Neural crest cell (in vitro differentiated cells): ENCODE results near the gene SERHL2. TPM values are rescaled to one million over a fixed set of nuclear protein-coding genes. Genes with fewer than 3 reads are reported as not detected.
A peak's percentile ranks its signal among the peaks of the same experiment; 100 is the strongest.
"Not testable (repeated sequence)": the region's sequence is repeated elsewhere in the genome, so short reads cannot be mapped to it uniquely, and the experiment has no call there.

Experiments used
- DNase-seq: peaks from one replicate; pipeline ENCODE4 v3.0.0; 2021; ENCODE audit warnings: low read depth, mixed read lengths, low spot score
- H3K27ac Mint-ChIP-seq: one replicate; pipeline ENCODE4 v1.8.0; 2021; ENCODE audit warnings: mild to moderate bottlenecking, mixed read lengths; ENCODE audit not compliant: unreplicated experiment
- H3K27me3 Mint-ChIP-seq: 2 replicates; pipeline ENCODE4 v1.8.0; 2021; ENCODE audit warnings: low read depth, mild to moderate bottlenecking, mixed read lengths
- H3K36me3 Mint-ChIP-seq: 2 replicates; pipeline ENCODE4 v1.8.0; 2021; ENCODE audit warnings: low read depth, mild to moderate bottlenecking, mixed read lengths
- H3K4me1 Mint-ChIP-seq: 2 replicates; pipeline ENCODE4 v1.8.0; 2021; ENCODE audit warnings: mixed read lengths
- H3K4me3 Mint-ChIP-seq: one replicate; pipeline ENCODE4 v1.8.0; 2021; ENCODE audit warnings: mild to moderate bottlenecking, mixed read lengths
- H3K9me3 Mint-ChIP-seq: 2 replicates; pipeline ENCODE4 v1.8.0; 2021; ENCODE audit warnings: mixed read lengths
- total RNA-seq: library from RNA; stranded (reverse); gene quantifications from 2 replicates; pipeline ENCODE4 v1.2.1, GENCODE V29; 2021
- TF ChIP-seq, protein P1 (sequence below): fragments of 200-600 bp; sonication (generic); conservative IDR thresholded peaks from 2 replicates; pipeline ENCODE4 v1.5.0; 2021; ENCODE audit warnings: antibody characterized with exemption, mild to moderate bottlenecking

SERHL2 gene
- total RNA-seq, 1 donor from 2014 or later, result 0.63 TPM

DNA sequence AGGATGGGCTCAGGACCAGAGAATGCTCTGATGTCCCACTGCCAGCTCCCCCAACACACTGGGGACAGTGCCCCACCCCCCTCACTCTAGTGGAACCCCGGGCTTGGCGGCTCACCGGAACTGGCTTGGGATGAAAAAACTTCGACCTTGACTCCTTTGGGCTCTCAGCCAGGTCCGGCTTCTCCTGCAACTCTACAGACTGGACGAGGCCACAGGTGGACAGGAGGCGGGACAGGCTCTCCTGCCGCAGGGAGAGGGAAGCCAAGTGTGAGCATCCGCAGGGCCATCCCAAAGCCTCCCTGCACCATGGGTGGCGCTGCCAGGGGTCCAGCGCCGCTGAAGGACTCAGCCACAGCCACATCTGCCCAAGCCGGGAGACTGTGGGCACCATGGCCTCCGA lies 37.9 kb upstream of the SERHL2 start:
- TF ChIP-seq, protein P1, sequence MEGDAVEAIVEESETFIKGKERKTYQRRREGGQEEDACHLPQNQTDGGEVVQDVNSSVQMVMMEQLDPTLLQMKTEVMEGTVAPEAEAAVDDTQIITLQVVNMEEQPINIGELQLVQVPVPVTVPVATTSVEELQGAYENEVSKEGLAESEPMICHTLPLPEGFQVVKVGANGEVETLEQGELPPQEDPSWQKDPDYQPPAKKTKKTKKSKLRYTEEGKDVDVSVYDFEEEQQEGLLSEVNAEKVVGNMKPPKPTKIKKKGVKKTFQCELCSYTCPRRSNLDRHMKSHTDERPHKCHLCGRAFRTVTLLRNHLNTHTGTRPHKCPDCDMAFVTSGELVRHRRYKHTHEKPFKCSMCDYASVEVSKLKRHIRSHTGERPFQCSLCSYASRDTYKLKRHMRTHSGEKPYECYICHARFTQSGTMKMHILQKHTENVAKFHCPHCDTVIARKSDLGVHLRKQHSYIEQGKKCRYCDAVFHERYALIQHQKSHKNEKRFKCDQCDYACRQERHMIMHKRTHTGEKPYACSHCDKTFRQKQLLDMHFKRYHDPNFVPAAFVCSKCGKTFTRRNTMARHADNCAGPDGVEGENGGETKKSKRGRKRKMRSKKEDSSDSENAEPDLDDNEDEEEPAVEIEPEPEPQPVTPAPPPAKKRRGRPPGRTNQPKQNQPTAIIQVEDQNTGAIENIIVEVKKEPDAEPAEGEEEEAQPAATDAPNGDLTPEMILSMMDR, result no peak
- no peaks in the 10 kb centered on the region for H3K9me3 Mint-ChIP-seq
- H3K4me3 Mint-ChIP-seq, result no peak overlapping the region
- H3K36me3 Mint-ChIP-seq, result no peaks in the 10 kb centered on the region
- H3K27ac Mint-ChIP-seq, result no peak overlapping the region
- H3K4me1 Mint-ChIP-seq, result peaks cover 14% of the 10 kb centered on the region
- DNase-seq, result no peak
- no peaks in the 10 kb centered on the region for H3K27me3 Mint-ChIP-seq

DNA sequence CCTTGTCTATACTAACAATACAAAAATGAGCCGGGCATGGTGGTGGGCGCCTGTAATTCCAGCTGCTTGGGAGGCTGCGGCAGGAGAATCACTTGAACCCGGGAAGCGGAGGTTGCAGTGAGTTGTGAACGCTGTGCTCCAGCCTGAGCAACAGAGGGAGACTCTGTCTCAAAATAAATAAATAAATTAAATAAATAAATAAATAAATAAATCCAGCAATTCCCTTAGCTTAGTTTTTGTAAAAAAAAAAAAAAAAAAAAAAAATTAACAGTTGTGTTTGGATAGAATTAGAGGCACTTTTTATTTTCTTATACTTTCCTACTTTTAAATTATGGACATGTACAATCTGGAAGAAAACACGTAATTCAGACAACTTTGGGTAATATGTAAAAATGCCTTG lies 36.7 kb upstream of the SERHL2 start:
- not testable (repeated sequence) for H3K27me3 Mint-ChIP-seq, H3K27ac Mint-ChIP-seq, H3K36me3 Mint-ChIP-seq, DNase-seq, H3K9me3 Mint-ChIP-seq
- Mint-ChIP-seq H3K4me3 (peak overlapping the region; percentile 66), H3K4me1 (peaks cover 15% of the 10 kb centered on the region)

- Mint-ChIP-seq H3K4me1 (peaks cover 15% of the 10 kb centered on the region), H3K4me3 (peak overlapping the region; percentile 91), H3K27ac (peak overlapping the region; percentile 96)
- H3K36me3 Mint-ChIP-seq, DNase-seq, H3K27me3 Mint-ChIP-seq, H3K9me3 Mint-ChIP-seq: not testable (repeated sequence)
These were observed 34.9 kb upstream of the SERHL2 start for GRCh38 chr22:42518638-42519524.

- Mint-ChIP-seq H3K4me3 (peak within 1 kb of the TSS; percentile 91), H3K27me3 (no peaks in the 10 kb centered on the region), H3K9me3 (no peaks in the 10 kb centered on the region), H3K27ac (peak within 1 kb of the TSS; percentile 96), H3K4me1 (peaks cover 15% of the 10 kb centered on the region), H3K36me3 (no peaks in the 10 kb centered on the region)
- TF ChIP-seq, protein P1, result no peak
- peak; percentile 76 for DNase-seq
These were observed 34.0 kb upstream of the SERHL2 start, which contains the start of gene RRP7A for GRCh38 chr22:42519525-42520401. Gene RRP7A, minus strand, starts transcription at chr22:42519796. Its CDS starts 10 bp downstream, at chr22:42519786.

GRCh38 chr22:42521228-42521546 lies 32.6 kb upstream of the SERHL2 start:
- H3K27ac Mint-ChIP-seq, result no peak overlapping the region
- peaks cover 15% of the 10 kb centered on the region for H3K4me1 Mint-ChIP-seq
- H3K9me3 Mint-ChIP-seq, result no peaks in the 10 kb centered on the region
- H3K4me3 Mint-ChIP-seq, result peak overlapping the region; percentile 91
- H3K27me3 Mint-ChIP-seq, result no peaks in the 10 kb centered on the region
- no peak for DNase-seq
- H3K36me3 Mint-ChIP-seq, result no peaks in the 10 kb centered on the region
- TF ChIP-seq, protein P1, result no peak

- DNase-seq, result no peak
- Mint-ChIP-seq H3K27me3 (no peaks in the 10 kb centered on the region), H3K27ac (no peak overlapping the region), H3K9me3 (no peaks in the 10 kb centered on the region), H3K4me3 (peak overlapping the region; percentile 72), H3K36me3 (no peaks in the 10 kb centered on the region), H3K4me1 (peaks cover 15% of the 10 kb centered on the region)
- TF ChIP-seq, protein P1, result no peak
These were observed 31.2 kb upstream of the SERHL2 start for GRCh38 chr22:42522546-42522945.
